H4 (cell line): ENCODE measurements around the gene FOXJ2. TPM values are rescaled to one million over a fixed set of nuclear protein-coding genes. Genes with fewer than 3 reads are reported as not detected.

Source experiments
- total RNA-seq: library from RNA; depleted of rRNA; stranded (reverse); fragments of >200 nt; shearing (Covaris generic); gene quantifications from 2 replicates; pipeline ENCODE4 v1.2.3, GENCODE V29; 2014; rRNA removed

FOXJ2 gene
- total RNA-seq, 1 experiment from 2014 or later: 6.2 TPM

Other genes with a start within 250 kb of the FOXJ2 start
- gene NANOG, start 243.3 kb upstream of the FOXJ2 start, total RNA-seq: not detected in 2 replicates
- 0.25 TPM in 2 replicates for gene SLC2A14, start 159.8 kb upstream of the FOXJ2 start, total RNA-seq
- 42.8 and 51.9 TPM in 2 replicates for gene SLC2A3, start 96.5 kb upstream of the FOXJ2 start, total RNA-seq
- 0.95 and 1.8 TPM in 2 replicates for gene C3AR1, start 33.6 kb downstream of the FOXJ2 start, total RNA-seq
- 34.7 and 50.5 TPM in 2 replicates for gene NECAP1, start 49.6 kb downstream of the FOXJ2 start, total RNA-seq
- not detected in 2 replicates for gene CLEC4A, start 90.9 kb downstream of the FOXJ2 start, total RNA-seq
- not detected in 2 replicates for gene ZNF705A, start 124.3 kb downstream of the FOXJ2 start, total RNA-seq
- not detected in 2 replicates for gene FAM90A1, start 194.9 kb downstream of the FOXJ2 start, total RNA-seq